Rectal smooth muscle tissue (tissue), 1 donor: ENCODE measurements around the gene COL23A1.
"Not testable (repeated sequence)": the region's sequence is repeated elsewhere in the genome, so short reads cannot be mapped to it uniquely, and the experiment has no call there.

Source experiments
- H3K27ac ChIP-seq: one replicate; pipeline ENCODE4 v1.7.0; 2013; ENCODE audit warnings: low read depth, low read length, inconsistent platforms
- H3K27me3 ChIP-seq: one replicate; pipeline ENCODE4 v1.7.0; 2013; ENCODE audit warnings: low read length; ENCODE audit not compliant: control insufficient read depth, insufficient read depth
- H3K36me3 ChIP-seq: one replicate; pipeline ENCODE4 v1.7.0; 2013; ENCODE audit warnings: low read length; ENCODE audit not compliant: control insufficient read depth, insufficient read depth
- H3K4me1 ChIP-seq: one replicate; pipeline ENCODE4 v1.7.0; 2013; ENCODE audit warnings: low read length; ENCODE audit not compliant: control insufficient read depth, insufficient read depth
- H3K4me3 ChIP-seq: one replicate; pipeline ENCODE4 v1.7.0; 2013; ENCODE audit warnings: low read length
- H3K9ac ChIP-seq: one replicate; pipeline ENCODE4 v1.7.0; 2013; ENCODE audit warnings: low read length

Gene COL23A1

GRCh38 chr5:178319541-178320041 lies 270.6 kb downstream of the COL23A1 start:
- Histone ChIP-seq H3K4me1 (no peaks in the 10 kb centered on the region), H3K36me3 (no peaks in the 10 kb centered on the region), H3K9ac (no peak overlapping the region), H3K27me3 (no peaks in the 10 kb centered on the region), H3K4me3 (no peak overlapping the region), H3K27ac (no peak overlapping the region)

GRCh38 chr5:178318893-178319292 lies 271.3 kb downstream of the COL23A1 start:
- Histone ChIP-seq H3K27me3 (no peaks in the 10 kb centered on the region), H3K4me3 (no peak overlapping the region), H3K27ac (no peak overlapping the region), H3K36me3 (no peaks in the 10 kb centered on the region), H3K4me1 (no peaks in the 10 kb centered on the region), H3K9ac (no peak overlapping the region)

- Histone ChIP-seq H3K4me3 (no peak overlapping the region), H3K9ac (no peak overlapping the region), H3K27ac (no peak overlapping the region), H3K4me1 (no peaks in the 10 kb centered on the region), H3K36me3 (no peaks in the 10 kb centered on the region), H3K27me3 (no peaks in the 10 kb centered on the region)
Measured at GRCh38 chr5:178318382-178318781, 271.8 kb downstream of the COL23A1 start.

- H3K27ac ChIP-seq, H3K4me1 ChIP-seq: not testable (repeated sequence)
Measured at GRCh38 chr5:178317727-178318126, 272.5 kb downstream of the COL23A1 start.

GRCh38 chr5:178314961-178315820 lies 275.0 kb downstream of the COL23A1 start:
- Histone ChIP-seq H3K27ac (no peak overlapping the region), H3K4me1 (no peaks in the 10 kb centered on the region), H3K36me3 (no peaks in the 10 kb centered on the region), H3K27me3 (no peaks in the 10 kb centered on the region), H3K4me3 (no peak overlapping the region), H3K9ac (no peak overlapping the region)

More at GRCh38 chr5:178317727-178318126, 272.5 kb downstream of the COL23A1 start:
- not testable (repeated sequence) for H3K27me3 ChIP-seq, H3K4me3 ChIP-seq, H3K9ac ChIP-seq, H3K36me3 ChIP-seq

GRCh38 chr5:178314061-178314660 lies 276.0 kb downstream of the COL23A1 start:
- Histone ChIP-seq H3K9ac (no peak overlapping the region), H3K27ac (no peak overlapping the region), H3K27me3 (no peaks in the 10 kb centered on the region), H3K36me3 (no peaks in the 10 kb centered on the region), H3K4me3 (no peak overlapping the region), H3K4me1 (no peaks in the 10 kb centered on the region)

GRCh38 chr5:178313316-178313715 lies 276.9 kb downstream of the COL23A1 start:
- Histone ChIP-seq H3K4me3 (no peak overlapping the region), H3K9ac (no peak overlapping the region), H3K36me3 (no peaks in the 10 kb centered on the region), H3K27ac (no peak overlapping the region), H3K4me1 (no peaks in the 10 kb centered on the region), H3K27me3 (no peaks in the 10 kb centered on the region)

- no peak overlapping the region for H3K4me3 ChIP-seq
- no peaks in the 10 kb centered on the region for H3K36me3 ChIP-seq
- H3K9ac ChIP-seq: no peak overlapping the region
- H3K4me1 ChIP-seq: no peaks in the 10 kb centered on the region
- no peaks in the 10 kb centered on the region for H3K27me3 ChIP-seq
- no peak overlapping the region for H3K27ac ChIP-seq
Measured at GRCh38 chr5:178312880-178313282, 277.3 kb downstream of the COL23A1 start.

- Histone ChIP-seq H3K27me3 (no peaks in the 10 kb centered on the region), H3K27ac (no peak overlapping the region)
Measured at GRCh38 chr5:178310130-178310865, 279.9 kb downstream of the COL23A1 start.

GRCh38 chr5:178309271-178310013 lies 280.8 kb downstream of the COL23A1 start:
- Histone ChIP-seq H3K27me3 (no peaks in the 10 kb centered on the region), H3K36me3 (no peaks in the 10 kb centered on the region), H3K9ac (no peak overlapping the region), H3K27ac (no peak overlapping the region), H3K4me1 (no peaks in the 10 kb centered on the region), H3K4me3 (no peak overlapping the region)

More at GRCh38 chr5:178310130-178310865, 279.9 kb downstream of the COL23A1 start:
- Histone ChIP-seq H3K4me3 (no peak overlapping the region), H3K9ac (no peak overlapping the region), H3K4me1 (no peaks in the 10 kb centered on the region), H3K36me3 (no peaks in the 10 kb centered on the region)

GRCh38 chr5:178308541-178309092 lies 281.6 kb downstream of the COL23A1 start:
- Histone ChIP-seq H3K4me1 (no peaks in the 10 kb centered on the region), H3K9ac (no peak overlapping the region), H3K36me3 (no peaks in the 10 kb centered on the region), H3K4me3 (no peak overlapping the region), H3K27me3 (no peaks in the 10 kb centered on the region), H3K27ac (no peak overlapping the region)
